Peyer's patch (tissue), 4 donors: ENCODE measurements around the gene SLCO3A1. TPM values are rescaled to one million over a fixed set of nuclear protein-coding genes. Genes with fewer than 3 reads are reported as not detected.

Experiments used
- DNase-seq, 3 donors: peaks; one replicate each; pipeline ENCODE4 v3.0.0-alpha.2; 2017 to 2019
- H3K27ac ChIP-seq, 4 donors: fragments of 200-600 bp; sonication (generic); one replicate each; pipeline ENCODE4 v1.5.1; 2016 to 2019
- H3K27me3 ChIP-seq, 2 donors: fragments of 200-600 bp; sonication (generic); one replicate each; pipeline ENCODE4 v1.5.1; 2019
- H3K36me3 ChIP-seq, 3 donors: fragments of 200-600 bp; sonication (generic); one replicate each; pipeline ENCODE4 v1.5.1; 2016 to 2019
- H3K4me1 ChIP-seq, 4 donors: fragments of 200-600 bp; sonication (generic); one replicate each; pipeline ENCODE4 v1.5.1; 2016 to 2019
- H3K4me3 ChIP-seq, 4 donors: fragments of 200-600 bp; sonication (generic); 1 replicate in 3 of 4; 2 replicates in 1 of 4; pipeline ENCODE4 v1.5.1; 2016 to 2019; ENCODE audit warnings: mild to moderate bottlenecking in 1 of 4
- H3K9me3 ChIP-seq, 4 donors: fragments of 200-600 bp; sonication (generic); one replicate each; pipeline ENCODE4 v1.5.1; 2016 to 2019; ENCODE audit warnings: mild to moderate bottlenecking in 1 of 4
- CTCF ChIP-seq, 6 experiments: fragments of 450-650 bp in 4 of 6; fragments of 200-600 bp in 2 of 6; sonication (generic) in 1 of 6; IDR thresholded peaks; one replicate each; pipeline ENCODE4 v1.5.1; 2017 to 2019; ENCODE audit warnings: antibody characterized with exemption in 6 of 6, mild to moderate bottlenecking in 3 of 6, moderate library complexity in 1 of 6
- POLR2A ChIP-seq, 2 donors: fragments of 450-650 bp; IDR thresholded peaks; one replicate each; pipeline ENCODE4 v1.5.1; 2017; ENCODE audit warnings: antibody characterized with exemption in 2 of 2, mild to moderate bottlenecking in 2 of 2, moderate library complexity in 2 of 2
- total RNA-seq, 4 donors: library from RNA; depleted of rRNA; stranded (reverse); fragments of >200 nt; gene quantifications; one replicate each; pipeline ENCODE4 v1.1.0, GENCODE V29; 2016

Gene SLCO3A1
- total RNA-seq, 4 donors from 2014 or later, result 2.1 to 8.3 (median 5.0) TPM

DNA sequence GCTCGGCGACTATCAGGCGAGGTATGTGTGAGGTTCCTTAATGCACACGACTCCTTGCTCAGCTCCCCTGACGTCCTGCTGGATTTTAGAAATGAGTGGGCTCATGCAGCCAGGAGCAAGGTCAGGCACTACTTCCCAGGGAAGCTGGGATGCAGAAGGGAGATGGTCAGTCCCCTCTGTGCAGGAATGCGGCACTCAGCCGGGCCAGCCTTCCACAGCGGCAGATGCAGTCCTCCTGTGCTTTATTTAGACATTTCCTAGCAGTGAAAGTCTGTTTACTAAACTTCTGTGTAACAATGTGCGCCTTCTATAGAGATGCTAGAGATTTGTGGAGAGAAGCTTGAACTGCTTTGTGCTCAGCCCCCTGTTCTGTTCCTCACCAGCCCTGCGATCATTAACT is 252.1 kb downstream of the SLCO3A1 start:
- no peak overlapping the region for H3K4me3 ChIP-seq
- DNase-seq, result no peak
- TF ChIP-seq CTCF (IDR thresholded peaks at IDR 0.05), result no peak
- no peak for TF ChIP-seq POLR2A (IDR thresholded peaks at IDR 0.05)
- no peak overlapping the region for H3K27ac ChIP-seq
- H3K36me3 ChIP-seq, result no peaks in the 10 kb centered on the region
- H3K4me1 ChIP-seq, result no peaks in the 10 kb centered on the region
- H3K27me3 ChIP-seq, result no peaks in the 10 kb centered on the region
- no peaks in the 10 kb centered on the region for H3K9me3 ChIP-seq

DNA sequence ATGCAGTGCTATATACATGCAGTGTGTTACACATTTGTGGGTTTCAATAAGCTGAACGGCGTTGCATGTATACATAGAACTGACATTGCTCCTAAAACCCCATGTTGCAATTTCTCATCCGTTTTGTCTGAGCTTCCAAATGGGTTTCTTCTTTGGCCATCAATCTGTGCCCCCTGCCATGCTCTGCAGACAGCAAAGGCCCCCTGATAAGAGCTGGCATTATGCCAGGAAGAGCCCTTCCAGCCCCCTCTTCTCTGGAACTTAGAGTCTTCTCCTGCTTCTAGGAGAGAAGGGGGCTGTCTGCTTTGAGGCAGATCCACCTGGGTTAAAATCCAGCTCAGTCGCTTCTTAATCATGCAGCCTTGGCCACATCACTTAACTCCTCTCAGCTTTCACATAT is 254.0 kb downstream of the SLCO3A1 start:
- Histone ChIP-seq H3K27me3 (no peaks in the 10 kb centered on the region), H3K4me3 (no peak overlapping the region), H3K27ac (no peak overlapping the region), H3K9me3 (no peaks in the 10 kb centered on the region), H3K36me3 (no peaks in the 10 kb centered on the region), H3K4me1 (no peaks in the 10 kb centered on the region)
- DNase-seq, result no peak
- TF ChIP-seq POLR2A (IDR thresholded peaks at IDR 0.05) (no peak), CTCF (IDR thresholded peaks at IDR 0.05) (no peak)

- H3K4me3 ChIP-seq, result no peak overlapping the region
- H3K27me3 ChIP-seq, result no peaks in the 10 kb centered on the region
- H3K36me3 ChIP-seq, result no peaks in the 10 kb centered on the region
- TF ChIP-seq CTCF (IDR thresholded peaks at IDR 0.05), result no peak
- TF ChIP-seq POLR2A (IDR thresholded peaks at IDR 0.05), result no peak
- DNase-seq, result no peak
- H3K27ac ChIP-seq, result no peak overlapping the region
- no peaks in the 10 kb centered on the region for H3K9me3 ChIP-seq
- H3K4me1 ChIP-seq, result no peaks in the 10 kb centered on the region
Measured at GRCh38 chr15:92109191-92109873, 255.8 kb downstream of the SLCO3A1 start.

DNA sequence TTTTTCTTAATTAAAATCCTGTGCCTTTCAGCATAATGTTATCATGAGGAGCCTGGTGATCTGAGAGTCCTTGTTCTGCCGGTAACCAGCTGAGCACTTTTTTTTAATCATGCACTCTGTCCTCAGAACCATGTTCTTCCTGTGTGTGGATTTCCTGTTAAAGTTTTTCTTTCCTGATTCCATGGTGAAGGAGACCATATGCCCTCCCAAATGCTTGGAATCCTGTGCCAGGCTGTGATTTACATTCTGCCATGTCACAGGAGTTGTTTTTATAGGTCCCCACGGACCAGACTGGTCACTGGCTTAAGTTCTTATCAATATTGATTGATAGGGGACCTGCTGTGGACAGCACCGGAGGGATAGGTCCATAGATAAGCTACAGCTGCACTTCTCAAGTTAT is 257.8 kb downstream of the SLCO3A1 start:
- Histone ChIP-seq H3K9me3 (no peaks in the 10 kb centered on the region), H3K36me3 (no peaks in the 10 kb centered on the region), H3K4me1 (no peaks in the 10 kb centered on the region), H3K27ac (no peak overlapping the region), H3K27me3 (no peaks in the 10 kb centered on the region), H3K4me3 (no peak overlapping the region)
- TF ChIP-seq POLR2A (IDR thresholded peaks at IDR 0.05) (no peak), CTCF (IDR thresholded peaks at IDR 0.05) (no peak)
- DNase-seq, result no peak

- TF ChIP-seq POLR2A (IDR thresholded peaks at IDR 0.05) (no peak), CTCF (IDR thresholded peaks at IDR 0.05) (no peak)
- H3K27ac ChIP-seq, result no peak overlapping the region
- H3K4me3 ChIP-seq, result no peak overlapping the region
- no peaks in the 10 kb centered on the region for H3K36me3 ChIP-seq
- no peaks in the 10 kb centered on the region for H3K9me3 ChIP-seq
- H3K4me1 ChIP-seq, result no peaks in the 10 kb centered on the region
- H3K27me3 ChIP-seq, result no peaks in the 10 kb centered on the region
- DNase-seq, result no peak
Measured at GRCh38 chr15:92111751-92112150, 258.2 kb downstream of the SLCO3A1 start.

DNA sequence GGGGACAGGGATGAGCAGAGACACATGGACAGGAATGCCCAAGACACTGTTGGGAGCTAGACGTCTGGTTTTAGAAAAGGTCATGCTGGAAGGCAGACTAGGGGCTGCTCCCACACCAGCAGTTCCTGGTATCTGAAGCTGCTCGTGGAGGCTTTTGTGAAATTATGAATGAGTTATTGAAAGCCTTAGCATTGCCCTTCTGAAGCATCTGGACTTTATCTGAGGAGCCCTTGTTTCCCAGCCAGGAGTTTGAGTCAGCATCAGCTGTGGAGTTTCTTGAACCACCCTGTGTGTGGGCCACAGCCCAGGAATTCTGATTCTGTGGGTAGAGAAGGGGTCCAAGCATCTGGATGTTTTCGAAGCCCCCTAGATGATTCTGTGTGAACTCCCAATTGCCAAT is 258.7 kb downstream of the SLCO3A1 start:
- no peak for TF ChIP-seq POLR2A (IDR thresholded peaks at IDR 0.05)
- TF ChIP-seq CTCF (IDR thresholded peaks at IDR 0.05), result no peak
- Histone ChIP-seq H3K4me1 (no peaks in the 10 kb centered on the region), H3K27ac (no peak overlapping the region), H3K36me3 (no peaks in the 10 kb centered on the region), H3K4me3 (no peak overlapping the region), H3K27me3 (no peaks in the 10 kb centered on the region), H3K9me3 (no peaks in the 10 kb centered on the region)
- no peak for DNase-seq
